ENCODE measurements around the gene ALDH16A1. TPM values are rescaled to one million over a fixed set of nuclear protein-coding genes. Genes with fewer than 3 reads are reported as not detected.
A peak's percentile ranks its signal among the peaks of the same experiment; 100 is the strongest.

Gene ALDH16A1
- polyA plus RNA-seq, 1 donor (not counting 4 experiments of a cell fraction or from before 2014, with no cell fraction given), result 7.1 TPM

DNA sequence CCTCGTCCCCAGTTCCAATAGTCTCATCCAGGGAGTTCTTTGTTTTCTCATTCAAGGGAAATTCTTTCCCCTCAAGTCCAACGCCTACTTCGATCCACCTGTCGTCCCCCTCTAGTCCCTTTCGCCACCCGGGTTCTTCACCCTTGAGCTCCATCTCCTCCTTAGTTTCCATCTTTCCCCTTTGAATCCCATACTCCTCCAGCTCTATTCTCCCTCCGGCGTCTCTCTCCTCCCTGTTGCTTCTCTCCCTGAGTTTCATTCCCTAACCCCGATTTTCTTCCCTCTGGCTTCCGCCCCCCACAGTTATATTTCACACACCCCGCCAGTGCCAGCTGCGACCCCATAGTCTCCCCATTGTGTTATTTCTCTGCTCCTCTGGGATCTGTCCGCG is 11.1 kb upstream of the ALDH16A1 start:
- Histone ChIP-seq H3K27me3 (ENCODE audit: control insufficient read depth, extremely low read depth, insufficient read depth, low read length) (peaks cover 55% of the 10 kb centered on the region), H3K9me1 (ENCODE audit: control insufficient read depth, extremely low read depth, insufficient read depth, low read length) (no peaks in the 10 kb centered on the region), H3K27ac (ENCODE audit: control insufficient read depth, insufficient read depth, low read length) (no peak overlapping the region), H4K20me1 (ENCODE audit: control insufficient read depth, extremely low read depth, insufficient read depth, low read length) (no peaks in the 10 kb centered on the region), H3K36me3 (ENCODE audit: control insufficient read depth in 2 of 2, extremely low read depth in 1 of 2, insufficient read depth in 2 of 2, low read length in 2 of 2) (peaks cover 0 to 5% of the 10 kb centered on the region in 2 experiments), H3K79me2 (ENCODE audit: control insufficient read depth, insufficient read depth, low read length) (no peaks in the 10 kb centered on the region), H3K4me2 (ENCODE audit: control insufficient read depth, extremely low read depth, insufficient read depth, low read depth, low read length) (peak overlapping the region; percentile 49), H2AFZ (ENCODE audit: control insufficient read depth, low read length) (no peak overlapping the region), H3K4me1 (ENCODE audit: control insufficient read depth, extremely low read depth, insufficient read depth, low read length) (peaks cover 7% of the 10 kb centered on the region), H3K9me3 (ENCODE audit: control insufficient read depth, low read depth, low read length) (no peaks in the 10 kb centered on the region), H3K4me3 (ENCODE audit: control insufficient read depth in 2 of 3, extremely low read depth in 1 of 3, insufficient read depth in 2 of 3, low read depth in 1 of 3, low read length in 3 of 3) (peak overlapping the region in 2 of 3 experiments; percentile 6 to 53), H3K9ac (ENCODE audit: control insufficient read depth, extremely low read depth, insufficient read depth, low read length) (no peak overlapping the region)
- DNase-seq (ENCODE audit: low read depth, low spot score) (no peak), FAIRE-seq (no peak)
- dilution Hi-C loops (cut with MboI; ENCODE audit: extremely low pct_ligation_motif_present, low sequenced_read_pairs), result no loop called here
- no peak for TF ChIP-seq CTCF (optimal IDR thresholded peaks at IDR 0.05 in 1 of 3, IDR thresholded peaks at IDR 0.05 in 1 of 3, conservative IDR thresholded peaks at IDR 0.05 in 1 of 3; ENCODE audit: extremely low read depth in 1 of 3, insufficient read depth in 2 of 3, low read length in 3 of 3)
- TF ChIP-seq EZH2 (IDR thresholded peaks at IDR 0.05; ENCODE audit: low read length), result peak; percentile 61

DNA sequence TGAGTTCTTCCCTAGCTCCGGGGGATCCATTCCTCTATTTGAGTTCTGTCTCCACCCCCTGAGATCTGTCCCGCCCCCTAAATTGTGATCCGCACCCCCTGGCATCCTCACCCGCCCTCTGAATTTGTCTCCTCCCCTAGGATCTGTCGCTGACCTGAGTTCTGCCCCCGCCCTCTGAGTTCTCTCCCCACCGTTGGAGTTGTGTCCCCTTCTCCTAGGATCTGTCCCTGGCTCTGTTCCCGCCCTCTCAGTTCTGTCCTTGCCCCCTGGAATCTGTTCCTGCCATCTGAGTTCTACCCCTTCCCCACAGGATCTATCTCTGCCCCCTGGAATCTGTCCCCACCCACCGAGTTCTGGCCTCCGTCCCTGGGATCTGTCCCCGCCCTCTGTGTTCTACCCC is 10.7 kb upstream of the ALDH16A1 start:
- peak overlapping the region in 2 of 3 experiments; percentile 6 to 53 for H3K4me3 ChIP-seq (ENCODE audit: control insufficient read depth in 2 of 3, extremely low read depth in 1 of 3, insufficient read depth in 2 of 3, low read depth in 1 of 3, low read length in 3 of 3)
- H3K4me1 ChIP-seq (ENCODE audit: control insufficient read depth, extremely low read depth, insufficient read depth, low read length), result peaks cover 7% of the 10 kb centered on the region
- H3K9ac ChIP-seq (ENCODE audit: control insufficient read depth, extremely low read depth, insufficient read depth, low read length), result no peak overlapping the region
- peaks cover 0 to 5% of the 10 kb centered on the region in 2 experiments for H3K36me3 ChIP-seq (ENCODE audit: control insufficient read depth in 2 of 2, extremely low read depth in 1 of 2, insufficient read depth in 2 of 2, low read length in 2 of 2)
- peaks cover 51% of the 10 kb centered on the region for H3K27me3 ChIP-seq (ENCODE audit: control insufficient read depth, extremely low read depth, insufficient read depth, low read length)
- H3K4me2 ChIP-seq (ENCODE audit: control insufficient read depth, extremely low read depth, insufficient read depth, low read depth, low read length), result peak overlapping the region; percentile 49
- peak overlapping the region; percentile 17 for H2AFZ ChIP-seq (ENCODE audit: control insufficient read depth, low read length)
- no peaks in the 10 kb centered on the region for H3K9me1 ChIP-seq (ENCODE audit: control insufficient read depth, extremely low read depth, insufficient read depth, low read length)
- H3K27ac ChIP-seq (ENCODE audit: control insufficient read depth, insufficient read depth, low read length), result no peak overlapping the region
- no peaks in the 10 kb centered on the region for H3K9me3 ChIP-seq (ENCODE audit: control insufficient read depth, low read depth, low read length)
- FAIRE-seq, result no peak
- H3K79me2 ChIP-seq (ENCODE audit: control insufficient read depth, insufficient read depth, low read length), result no peaks in the 10 kb centered on the region
- no peak for TF ChIP-seq CTCF (optimal IDR thresholded peaks at IDR 0.05 in 1 of 3, IDR thresholded peaks at IDR 0.05 in 1 of 3, conservative IDR thresholded peaks at IDR 0.05 in 1 of 3; ENCODE audit: extremely low read depth in 1 of 3, insufficient read depth in 2 of 3, low read length in 3 of 3)
- no peak for TF ChIP-seq EZH2 (IDR thresholded peaks at IDR 0.05; ENCODE audit: low read length)
- H4K20me1 ChIP-seq (ENCODE audit: control insufficient read depth, extremely low read depth, insufficient read depth, low read length), result no peaks in the 10 kb centered on the region
- dilution Hi-C loops (cut with MboI; ENCODE audit: extremely low pct_ligation_motif_present, low sequenced_read_pairs), result no loop called here
- no peak for DNase-seq (ENCODE audit: low read depth, low spot score)
